ENCODE results near the gene PXDN.
A peak's percentile ranks its signal among the peaks of the same experiment; 100 is the strongest.

Gene PXDN

DNA sequence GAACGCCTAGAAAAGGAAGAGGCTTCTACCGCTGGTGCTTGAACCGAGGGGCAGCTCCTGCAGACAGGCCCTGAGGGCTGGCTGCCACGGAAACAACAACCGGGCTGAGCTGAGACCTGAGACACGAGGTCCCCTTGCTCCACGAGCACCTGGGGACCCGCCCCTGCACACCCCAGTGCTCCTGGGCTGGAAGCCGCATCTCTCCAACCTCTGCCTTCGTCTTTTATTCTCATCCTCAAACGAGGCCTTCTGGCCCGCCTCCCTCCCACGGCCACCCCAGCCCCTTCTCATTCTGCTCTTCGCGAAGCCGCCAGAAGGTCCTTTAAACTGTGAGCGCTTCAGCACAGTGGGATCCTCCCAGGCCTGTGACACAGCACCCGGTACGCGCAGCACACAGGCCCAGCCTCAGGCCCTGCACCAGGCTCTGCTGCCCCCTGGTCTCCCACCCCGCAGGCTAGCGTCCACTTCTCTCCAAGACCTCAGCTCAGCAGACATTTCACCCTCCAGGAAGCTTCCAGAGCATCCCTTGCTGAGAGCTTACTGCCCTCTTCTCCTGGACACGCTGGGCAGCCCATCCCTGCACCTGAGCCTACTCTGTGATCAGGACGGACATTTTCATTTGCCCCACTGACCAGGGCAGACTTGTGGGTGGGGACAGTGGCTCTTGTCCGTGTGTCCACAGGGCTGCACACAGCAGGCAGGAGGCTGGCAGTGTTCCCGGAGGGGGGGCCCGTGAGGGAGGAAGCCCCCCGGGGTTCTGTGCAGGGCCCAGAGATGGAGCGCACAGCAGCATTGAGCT is 149.7 kb downstream of the PXDN start:
- no peak for DNase-seq (ENCODE audit: low read depth)

DNA sequence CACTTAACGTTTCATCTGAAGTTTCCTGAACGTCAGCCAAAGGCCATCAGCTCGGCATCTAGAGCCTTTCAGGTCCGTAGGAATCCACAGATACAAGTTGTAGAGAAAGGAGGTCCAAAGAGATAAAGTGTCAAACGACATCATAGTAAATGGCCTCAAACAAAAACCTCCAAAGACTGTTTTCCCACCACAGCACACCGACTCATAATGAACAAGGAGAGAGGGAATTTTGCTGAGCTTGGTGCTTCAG is 150.3 kb downstream of the PXDN start:
- DNase-seq (ENCODE audit: low read depth) = no peak

GRCh38 chr2:1593371-1594122 is 150.8 kb downstream of the PXDN start:
- DNase-seq (ENCODE audit: low read depth) = peak; percentile 68

DNA sequence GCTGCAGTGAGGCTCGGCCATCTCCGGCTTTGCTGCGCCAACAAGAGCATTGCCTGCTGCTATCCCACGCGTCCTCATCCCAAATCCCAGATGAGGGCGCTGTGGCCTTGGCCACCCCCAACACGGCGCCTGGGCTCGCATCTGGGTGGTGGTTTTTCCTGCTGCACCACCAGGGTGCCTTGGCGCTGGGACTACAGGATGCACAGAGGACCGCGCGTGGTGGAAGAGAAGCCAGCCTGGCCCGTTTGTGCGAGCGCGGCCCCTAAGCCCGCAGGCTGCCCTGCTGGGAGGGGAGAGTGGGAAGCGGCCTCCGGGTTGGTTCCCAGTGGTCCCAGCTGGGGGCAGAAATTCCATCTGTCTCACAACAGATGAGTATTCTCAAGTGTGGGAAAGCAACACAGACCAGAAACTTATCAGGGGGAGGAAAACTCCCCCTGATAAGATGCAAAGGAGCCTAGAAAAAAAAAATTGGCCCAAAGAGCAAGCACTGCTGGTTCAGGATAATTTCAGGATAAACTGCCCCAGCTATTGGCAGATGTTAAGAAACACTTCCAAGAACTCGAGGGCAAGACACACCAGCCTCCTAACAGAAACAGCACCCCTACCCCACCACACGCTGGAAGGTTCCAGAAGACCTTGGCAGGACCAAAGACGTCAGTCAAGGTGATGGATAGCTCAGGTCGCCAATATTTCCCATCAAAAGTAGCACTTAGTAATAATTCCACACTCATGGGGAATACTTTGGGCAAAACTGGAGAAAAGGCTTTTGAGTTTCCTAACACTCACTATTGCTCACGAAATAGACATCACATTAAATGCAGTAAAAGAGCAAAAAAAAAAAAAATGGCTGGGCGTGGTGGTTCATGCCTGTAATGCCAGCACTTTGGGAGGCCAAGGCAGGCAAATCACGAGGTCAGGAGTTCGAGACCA is 152.1 kb downstream of the PXDN start:
- peak; percentile 51 for DNase-seq (ENCODE audit: low read depth)

DNA sequence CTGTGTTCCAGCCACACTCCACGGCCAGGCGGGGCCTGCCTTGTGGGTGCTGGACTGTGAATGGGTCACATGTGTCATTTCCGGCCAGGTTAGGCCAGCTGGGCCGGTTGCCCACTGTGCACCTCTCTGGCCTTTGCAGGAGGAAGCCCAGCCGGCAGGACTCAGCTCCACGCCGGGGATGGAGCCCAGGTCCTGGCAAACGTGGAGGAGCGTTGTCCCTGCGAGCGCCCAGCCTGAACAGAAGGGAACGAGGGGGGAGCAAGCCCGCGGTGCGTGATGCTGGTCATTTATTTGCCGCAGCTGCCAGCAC is 152.9 kb downstream of the PXDN start:
- no peak for DNase-seq (ENCODE audit: low read depth)

DNA sequence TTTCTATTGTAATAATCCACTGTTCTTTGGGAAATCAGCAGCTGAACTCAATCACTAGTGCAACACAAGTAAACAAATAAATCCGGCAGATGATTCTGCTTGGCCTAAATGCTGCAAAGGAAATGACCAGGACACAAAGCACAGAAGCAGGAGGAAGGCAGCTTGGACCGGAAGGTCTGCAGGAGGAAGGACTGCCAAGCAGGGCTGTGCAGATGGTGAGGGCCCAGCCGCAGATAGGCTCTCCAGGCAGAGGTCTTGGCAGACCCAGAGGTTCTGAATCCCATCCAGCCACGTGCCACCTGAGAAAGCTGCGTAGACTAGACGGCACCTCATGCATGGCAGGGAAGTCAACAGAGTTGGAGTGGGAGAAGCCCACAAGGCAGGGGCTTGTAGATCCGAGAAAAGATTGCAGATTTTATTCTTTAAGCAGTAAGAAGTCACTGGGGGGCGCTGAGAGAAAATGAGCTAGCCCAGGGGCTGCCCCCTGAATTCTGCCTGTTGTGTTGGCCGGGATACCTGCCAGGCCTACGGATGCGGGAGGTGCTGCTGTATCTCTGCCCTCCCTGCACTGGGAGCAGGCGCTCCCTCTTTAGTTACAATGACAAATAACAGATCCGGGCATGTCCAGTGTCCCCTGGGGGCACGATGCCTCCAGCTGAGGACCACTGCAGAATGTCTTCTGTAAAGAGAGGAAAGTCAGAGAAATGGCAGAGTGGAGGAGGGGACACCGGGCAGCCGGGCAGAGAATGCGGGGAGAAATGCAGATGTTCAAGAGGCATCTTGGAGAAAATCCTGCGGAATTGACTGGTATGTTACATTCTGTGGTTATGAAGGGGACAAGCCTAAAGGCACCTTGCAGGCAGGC is 153.5 kb downstream of the PXDN start:
- DNase-seq (ENCODE audit: low read depth) = no peak

- DNase-seq (ENCODE audit: low read depth) = no peak
Measured at GRCh38 chr2:1588978-1589621, 155.2 kb downstream of the PXDN start.

DNA sequence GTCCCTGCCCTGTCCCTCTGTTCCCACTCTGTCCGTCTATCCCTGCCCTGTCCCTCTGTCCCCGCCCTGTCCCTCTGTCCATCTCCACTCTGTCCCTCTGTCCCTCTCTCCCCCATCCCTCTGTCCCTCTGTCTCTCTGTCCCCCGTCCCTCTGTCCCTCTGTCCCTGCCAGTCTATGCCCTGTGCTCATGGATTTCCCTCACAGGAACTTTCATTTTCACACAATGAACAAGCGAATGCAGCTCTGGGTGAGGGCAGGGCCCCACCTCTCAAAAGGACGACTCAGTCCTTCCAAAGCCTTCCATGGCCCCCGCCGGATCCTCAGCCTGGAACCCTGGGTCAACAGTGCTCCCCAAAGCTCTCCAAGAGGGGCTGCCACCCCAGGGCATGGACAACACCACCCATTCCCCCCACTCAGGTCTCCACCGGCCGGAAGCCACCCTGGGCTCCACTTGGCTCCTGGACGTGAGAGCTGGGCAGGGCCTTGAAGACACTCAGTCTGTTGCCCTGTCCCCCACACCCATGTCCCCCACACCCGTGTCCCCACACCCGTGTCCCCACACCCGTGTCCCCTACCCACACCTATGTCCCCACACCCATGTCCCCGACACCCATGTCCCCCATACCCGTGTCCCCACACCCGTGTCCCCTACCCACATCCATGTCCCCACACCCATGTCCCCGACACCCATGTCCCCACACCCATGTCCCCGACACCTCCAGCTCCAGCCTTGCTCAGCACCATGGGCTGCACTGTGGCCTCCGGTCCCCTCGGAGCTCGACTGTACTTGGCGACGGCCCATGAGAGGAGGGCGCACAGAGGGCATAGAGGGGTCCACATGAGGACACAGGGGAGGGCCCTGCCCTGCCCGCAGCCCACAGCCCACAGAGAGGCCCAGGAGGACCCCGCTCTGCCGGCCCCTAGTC is 156.0 kb downstream of the PXDN start:
- no peak for DNase-seq (ENCODE audit: low read depth)

- no peak for DNase-seq (ENCODE audit: low read depth)
Measured at GRCh38 chr2:1586923-1587840, 157.1 kb downstream of the PXDN start.

- no peak for DNase-seq (ENCODE audit: low read depth)
Measured at GRCh38 chr2:1586251-1586922, 157.9 kb downstream of the PXDN start.

GRCh38 chr2:1585635-1586034 is 158.7 kb downstream of the PXDN start:
- DNase-seq (ENCODE audit: low read depth) = no peak

- DNase-seq (ENCODE audit: low read depth) = no peak
Measured at GRCh38 chr2:1584691-1585485, 159.4 kb downstream of the PXDN start.

- no peak for DNase-seq (ENCODE audit: low read depth)
Measured at GRCh38 chr2:1584051-1584531, 160.2 kb downstream of the PXDN start.

DNA sequence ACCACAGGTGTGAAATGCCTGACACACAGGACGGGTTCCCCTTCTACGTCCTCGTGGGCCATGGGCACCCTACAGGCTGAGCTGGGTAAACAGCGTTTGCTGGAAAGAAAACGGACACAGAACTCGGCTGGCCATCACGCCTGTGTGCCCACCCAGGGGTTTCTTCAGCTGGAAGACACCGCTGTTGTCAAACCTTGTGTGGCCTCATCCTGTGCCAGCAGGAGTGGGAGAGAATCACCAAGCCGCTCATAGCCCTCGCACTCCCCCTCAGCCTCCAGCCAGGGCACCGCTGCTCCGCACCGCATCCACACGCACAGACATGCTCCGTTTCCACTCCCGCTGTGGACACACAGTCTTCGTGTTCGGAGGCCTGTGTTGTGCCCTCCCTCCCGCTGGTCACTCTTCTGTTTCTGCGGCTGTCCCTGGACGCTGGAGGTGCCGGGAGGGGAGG is 161.4 kb downstream of the PXDN start:
- no peak for DNase-seq (ENCODE audit: low read depth)

GRCh38 chr2:1581965-1582625 is 162.2 kb downstream of the PXDN start:
- DNase-seq (ENCODE audit: low read depth) = no peak

All from non-pigmented ciliary epithelial cell (primary cell).